ENCODE data around the gene PIGA. TPM values are rescaled to one million over a fixed set of nuclear protein-coding genes. Genes with fewer than 3 reads are reported as not detected.
A peak's percentile ranks its signal among the peaks of the same experiment; 100 is the strongest.

PIGA gene
- 10 to 100 TPM; 10.8 to 17.2 (median 13.4) TPM for total RNA-seq
- polyA plus RNA-seq: 1 to 10 TPM; 4.9 to 7.0 (median 5.6) TPM
- long read RNA-seq, donor 1, partial matches to known transcripts: 0 of 4 reads
- long read RNA-seq, donor 1, other reads (novel, unspliced or antisense): 0 of 4 reads
- long read RNA-seq, donor 2, partial matches to known transcripts: 0 of 1 reads
- long read RNA-seq, donor 2, other reads (novel, unspliced or antisense): 0 of 1 reads

- Histone ChIP-seq H3K27me3 (replicated peaks in 1 of 7) (peaks cover 0 to 9% (median 0%) of the 10 kb centered on the region in 7 donors), H3K27ac (peak within 1 kb of the TSS; percentile 71 to 91 (median 86)), H3K4me1 (peaks cover 0 to 29% (median 7%) of the 10 kb centered on the region in 6 donors), H3K36me3 (peaks cover 0 to 15% (median 11%) of the 10 kb centered on the region in 6 donors), H3K9me3 (no peaks in the 10 kb centered on the region), H3K4me3 (peak within 1 kb of the TSS; percentile 48 to 78 (median 55))
- TF ChIP-seq CTCF (IDR thresholded peaks at IDR 0.05 in 8 of 11, conservative IDR thresholded peaks at IDR 0.05 in 3 of 11): peak in 3 of 11 experiments; percentile 6 to 23 (median 13)
- TF ChIP-seq POLR2A (IDR thresholded peaks at IDR 0.05): peak in 1 of 3 donors; percentile 85
- peak; percentile 95 to 98 (median 97) for TF ChIP-seq POLR2AphosphoS5 (IDR thresholded peaks at IDR 0.05)
- intact Hi-C loops (cut with DNase I; ENCODE audit: low total_unique reads): no loop called here
- peak; percentile 97 for DNase-seq
- WGBS, 5 donors: 0 to 58% (median 1%) methylated on average over 19 to 72 of the region's 72 CpGs
Observed at GRCh38 chrX:15335135-15336022, at the start of gene PIGA. TSS of gene PIGA (minus strand) at chrX:15335523. CDS start at chrX:15331930, 3,593 bp downstream.

GRCh38 chrX:15384304-15384703, 49.0 kb upstream of the PIGA start, which contains the start of gene VEGFD:
TSS of gene VEGFD (minus strand) at chrX:15384413. CDS start at chrX:15383946, 467 bp downstream.
- H3K27ac ChIP-seq: no peak within 1 kb of the TSS
- H3K36me3 ChIP-seq: no peaks in the 10 kb centered on the region
- no peaks in the 10 kb centered on the region for H3K9me3 ChIP-seq
- no peak for DNase-seq
- no peaks in the 10 kb centered on the region for H3K4me1 ChIP-seq
- TF ChIP-seq POLR2A (IDR thresholded peaks at IDR 0.05) (no peak), POLR2AphosphoS5 (IDR thresholded peaks at IDR 0.05) (no peak)
- H3K4me3 ChIP-seq: no peak within 1 kb of the TSS
- peaks cover 0 to 12% (median 0%) of the 10 kb centered on the region in 7 donors for H3K27me3 ChIP-seq (replicated peaks in 1 of 7)
- 56 to 77% (median 72%) methylated on average over 2 of the region's 2 CpGs for WGBS, 5 donors
- intact Hi-C loops (cut with DNase I; ENCODE audit: low total_unique reads): no loop called here

- Histone ChIP-seq H3K36me3 (no peaks in the 10 kb centered on the region), H3K27me3 (replicated peaks in 1 of 7) (peaks cover 0 to 12% (median 0%) of the 10 kb centered on the region in 7 donors), H3K4me1 (no peaks in the 10 kb centered on the region), H3K4me3 (no peak overlapping the region), H3K27ac (no peak overlapping the region), H3K9me3 (no peaks in the 10 kb centered on the region)
- intact Hi-C loops (cut with DNase I; ENCODE audit: low total_unique reads): no loop called here
- 60 to 85% (median 82%) methylated on average over 8 of the region's 8 CpGs for WGBS, 5 donors
- no peak for DNase-seq
- TF ChIP-seq POLR2AphosphoS5 (IDR thresholded peaks at IDR 0.05) (no peak), CTCF (IDR thresholded peaks at IDR 0.05 in 8 of 11, conservative IDR thresholded peaks at IDR 0.05 in 3 of 11) (no peak), POLR2A (IDR thresholded peaks at IDR 0.05) (no peak)
Observed at GRCh38 chrX:15382813-15383212, 47.5 kb upstream of the PIGA start.

GRCh38 chrX:15376956-15377355, 41.6 kb upstream of the PIGA start:
- H3K4me1 ChIP-seq: no peaks in the 10 kb centered on the region
- WGBS, 5 donors: 80 to 90% (median 83%) methylated on average over 1 of the region's 1 CpG
- no peak for TF ChIP-seq POLR2A (IDR thresholded peaks at IDR 0.05)
- no peak for TF ChIP-seq POLR2AphosphoS5 (IDR thresholded peaks at IDR 0.05)
- TF ChIP-seq CTCF (IDR thresholded peaks at IDR 0.05 in 8 of 11, conservative IDR thresholded peaks at IDR 0.05 in 3 of 11): no peak
- peaks cover 0 to 8% (median 0%) of the 10 kb centered on the region in 7 donors for H3K27me3 ChIP-seq (replicated peaks in 1 of 7)
- no peak for DNase-seq
- H3K27ac ChIP-seq: no peak overlapping the region
- H3K4me3 ChIP-seq: no peak overlapping the region
- intact Hi-C loops (cut with DNase I; ENCODE audit: low total_unique reads): no loop called here
- peaks cover 0 to 3% (median 0%) of the 10 kb centered on the region in 8 donors for H3K9me3 ChIP-seq
- H3K36me3 ChIP-seq: no peaks in the 10 kb centered on the region
